ENCODE results near the gene COPE. TPM values are rescaled to one million over a fixed set of nuclear protein-coding genes. Genes with fewer than 3 reads are reported as not detected.

COPE gene
- total RNA-seq, 1 experiment from 2014 or later: 207 TPM

GRCh38 chr19:18895038-18895823, 24.0 kb downstream of the COPE start:
- Mint-ChIP-seq H3K4me3 (ENCODE audit: unreplicated experiment) (peak overlapping the region; percentile 74), H3K9me3 (ENCODE audit: unreplicated experiment) (no peaks in the 10 kb centered on the region), H3K36me3 (ENCODE audit: insufficient read depth, unreplicated experiment) (peaks cover 12% of the 10 kb centered on the region), H3K27me3 (ENCODE audit: insufficient read depth, unreplicated experiment) (no peaks in the 10 kb centered on the region), H3K27ac (ENCODE audit: unreplicated experiment) (no peak overlapping the region), H3K4me1 (ENCODE audit: low read depth, unreplicated experiment) (no peaks in the 10 kb centered on the region)
- BruUV-seq (replicated peaks): no TSS peak
- DNase-seq: peak; percentile 84 to 86
- ChIA-PET POLR2A (interaction anchor here (0.9 to 1.9 kb wide), 2 partner anchors 24 kb away, joined by 7 read pairs; partner anchors contain the start of genes COPE and DDX49), CTCF (interaction anchor here (0.6 to 2.3 kb wide), 4 partner anchors 23 to 92 kb away, joined by 3 to 13 read pairs (median 3); partner anchors contain the start of genes COPE and DDX49)
- H3K4me1 ChIP-seq: peaks cover 17% of the 10 kb centered on the region
- TF ChIP-seq CTCF (IDR thresholded peaks at IDR 0.05; ENCODE audit: insufficient read depth in 1 of 2, low read depth in 1 of 2, low read length in 1 of 2, severe bottlenecking in 1 of 2, unreplicated experiment in 1 of 2): peak; percentile 61 to 74
- no peaks in the 10 kb centered on the region for H3K36me3 ChIP-seq (ENCODE audit: control insufficient read depth, insufficient read depth, low read length)
- H3K27me3 ChIP-seq (replicated peaks; ENCODE audit: control insufficient read depth, insufficient read depth, low read length): no peaks in the 10 kb centered on the region
- H3K4me3 ChIP-seq (ENCODE audit: low read depth, low read length): peak overlapping the region; percentile 70
- intact Hi-C loops (cut with micrococcal nuclease; ENCODE audit: unreplicated experiment): loop anchor here (1.0 to 2.0 kb wide), 2 partner anchors 24 to 91 kb away; partner anchors contain the start of genes COPE and DDX49
- H3K9me3 ChIP-seq: no peaks in the 10 kb centered on the region

- BruUV-seq (replicated peaks): no TSS peak
- POLR2A ChIA-PET: interaction anchor here (0.6 to 0.9 kb wide), 2 partner anchors 25 to 90 kb away, joined by 7 read pairs; partner anchors contain the start of genes COPE and DDX49
- intact Hi-C loops (cut with micrococcal nuclease; ENCODE audit: unreplicated experiment): loop anchor here (1.0 to 2.0 kb wide), 2 partner anchors 24 to 92 kb away; partner anchors contain the start of genes COPE and DDX49
- Histone ChIP-seq H3K27me3 (replicated peaks; ENCODE audit: control insufficient read depth, insufficient read depth, low read length) (no peaks in the 10 kb centered on the region), H3K9me3 (no peaks in the 10 kb centered on the region), H3K4me3 (ENCODE audit: low read depth, low read length) (peak overlapping the region; percentile 70), H3K36me3 (ENCODE audit: control insufficient read depth, insufficient read depth, low read length) (no peaks in the 10 kb centered on the region), H3K4me1 (peaks cover 17% of the 10 kb centered on the region)
- no peaks in the 10 kb centered on the region for H3K9me3 Mint-ChIP-seq (ENCODE audit: unreplicated experiment)
- CTCF ChIA-PET: interaction anchor here (0.6 to 2.3 kb wide), 4 partner anchors 23 to 92 kb away, joined by 3 to 13 read pairs (median 3); partner anchors contain the start of genes COPE and DDX49
- H3K36me3 Mint-ChIP-seq (ENCODE audit: insufficient read depth, unreplicated experiment): peaks cover 12% of the 10 kb centered on the region
- no peak overlapping the region for H3K27ac Mint-ChIP-seq (ENCODE audit: unreplicated experiment)
- no peak for TF ChIP-seq CTCF (IDR thresholded peaks at IDR 0.05; ENCODE audit: insufficient read depth in 1 of 2, low read depth in 1 of 2, low read length in 1 of 2, severe bottlenecking in 1 of 2, unreplicated experiment in 1 of 2)
- peak overlapping the region; percentile 74 for H3K4me3 Mint-ChIP-seq (ENCODE audit: unreplicated experiment)
- no peaks in the 10 kb centered on the region for H3K27me3 Mint-ChIP-seq (ENCODE audit: insufficient read depth, unreplicated experiment)
- H3K4me1 Mint-ChIP-seq (ENCODE audit: low read depth, unreplicated experiment): no peaks in the 10 kb centered on the region
- DNase-seq: no peak
These were observed 24.7 kb downstream of the COPE start for GRCh38 chr19:18894254-18895037.

All from Caco-2 (cell line).